Measurements from ENCODE around the gene KLHL20. TPM values are rescaled to one million over a fixed set of nuclear protein-coding genes. Genes with fewer than 3 reads are reported as not detected.
"Not testable (repeated sequence)": the region's sequence is repeated elsewhere in the genome, so short reads cannot be mapped to it uniquely, and the experiment has no call there.

KLHL20 gene
- total RNA-seq, 1 donor from 2014 or later, result 25.4 TPM

DNA sequence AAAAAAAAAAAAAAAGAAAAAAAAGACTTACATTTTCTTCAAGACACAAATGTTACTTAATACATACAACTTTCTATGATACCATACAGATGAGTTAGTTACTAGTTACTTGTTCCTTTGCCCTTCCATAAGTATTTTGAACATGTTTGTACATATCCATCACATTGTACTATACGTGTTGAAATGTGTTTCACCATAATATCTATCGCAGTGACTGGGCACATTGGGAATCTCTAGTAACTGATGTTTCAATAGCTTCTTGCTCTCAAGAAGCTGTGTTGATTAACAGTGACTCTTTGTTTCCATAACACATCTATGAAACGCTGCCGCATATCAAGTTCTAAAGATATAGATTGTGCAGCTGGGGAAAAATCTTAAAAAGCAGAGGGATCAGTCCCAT, 42.9 kb downstream of the KLHL20 start:
- Mint-ChIP-seq H3K27me3 (ENCODE audit: low read depth, unreplicated experiment) (no peaks in the 10 kb centered on the region), H3K36me3 (ENCODE audit: low read depth, unreplicated experiment) (peaks cover 55% of the 10 kb centered on the region), H3K4me1 (ENCODE audit: low read depth, unreplicated experiment) (peaks cover 2% of the 10 kb centered on the region), H3K27ac (ENCODE audit: unreplicated experiment) (no peak overlapping the region), H3K9me3 (ENCODE audit: unreplicated experiment) (peaks cover 3% of the 10 kb centered on the region), H3K4me3 (ENCODE audit: unreplicated experiment) (no peak overlapping the region)
- Histone ChIP-seq H3K79me2 (ENCODE audit: insufficient read depth, low read length) (no peaks in the 10 kb centered on the region), H3K9ac (ENCODE audit: low read length) (no peak overlapping the region), H2AFZ (ENCODE audit: low read depth, low read length) (no peak overlapping the region), H3K27me3 (ENCODE audit: insufficient read depth, low read length) (no peaks in the 10 kb centered on the region), H3K27ac (ENCODE audit: low read depth, low read length) (no peak overlapping the region), H3K4me2 (ENCODE audit: low read length) (no peak overlapping the region), H4K20me1 (ENCODE audit: insufficient read depth, low read length) (no peaks in the 10 kb centered on the region), H3K9me3 (ENCODE audit: insufficient read depth, low read depth, low read length) (no peaks in the 10 kb centered on the region), H3K36me3 (ENCODE audit: insufficient read depth, low read length) (peaks cover 28% of the 10 kb centered on the region), H3K4me1 (ENCODE audit: insufficient read depth, low read length) (no peaks in the 10 kb centered on the region), H3K4me3 (ENCODE audit: insufficient read depth, low read depth, low read length) (no peak overlapping the region)
- TF ChIP-seq, protein P1, sequence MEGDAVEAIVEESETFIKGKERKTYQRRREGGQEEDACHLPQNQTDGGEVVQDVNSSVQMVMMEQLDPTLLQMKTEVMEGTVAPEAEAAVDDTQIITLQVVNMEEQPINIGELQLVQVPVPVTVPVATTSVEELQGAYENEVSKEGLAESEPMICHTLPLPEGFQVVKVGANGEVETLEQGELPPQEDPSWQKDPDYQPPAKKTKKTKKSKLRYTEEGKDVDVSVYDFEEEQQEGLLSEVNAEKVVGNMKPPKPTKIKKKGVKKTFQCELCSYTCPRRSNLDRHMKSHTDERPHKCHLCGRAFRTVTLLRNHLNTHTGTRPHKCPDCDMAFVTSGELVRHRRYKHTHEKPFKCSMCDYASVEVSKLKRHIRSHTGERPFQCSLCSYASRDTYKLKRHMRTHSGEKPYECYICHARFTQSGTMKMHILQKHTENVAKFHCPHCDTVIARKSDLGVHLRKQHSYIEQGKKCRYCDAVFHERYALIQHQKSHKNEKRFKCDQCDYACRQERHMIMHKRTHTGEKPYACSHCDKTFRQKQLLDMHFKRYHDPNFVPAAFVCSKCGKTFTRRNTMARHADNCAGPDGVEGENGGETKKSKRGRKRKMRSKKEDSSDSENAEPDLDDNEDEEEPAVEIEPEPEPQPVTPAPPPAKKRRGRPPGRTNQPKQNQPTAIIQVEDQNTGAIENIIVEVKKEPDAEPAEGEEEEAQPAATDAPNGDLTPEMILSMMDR (IDR thresholded peaks at IDR 0.05; ENCODE audit: insufficient read depth, low read depth, low read length), result no peak
- no peak for TF ChIP-seq EZH2 (IDR thresholded peaks at IDR 0.05; ENCODE audit: insufficient read depth, low read length)
- no peak for DNase-seq (ENCODE audit: low read depth)
- FAIRE-seq, result no peak

DNA sequence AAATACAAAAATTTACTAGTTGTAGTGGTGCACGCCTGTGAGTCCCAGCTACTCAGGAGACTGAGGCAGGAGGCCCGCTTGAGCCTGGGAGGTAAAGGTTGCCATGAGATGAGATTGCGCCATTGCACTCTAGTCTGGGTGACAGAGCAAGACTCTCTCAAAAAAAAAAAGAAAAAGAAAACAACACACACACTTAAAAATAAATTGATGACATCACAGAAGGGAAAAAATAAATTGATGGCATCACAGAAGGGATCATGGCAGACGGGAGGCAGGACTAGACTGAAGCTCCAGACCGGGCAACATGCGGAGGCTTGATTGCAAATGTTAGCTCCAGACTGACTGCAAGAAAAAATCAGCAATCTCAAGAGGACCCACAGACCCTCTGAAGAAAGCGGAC, 43.3 kb downstream of the KLHL20 start:
- peaks cover 58% of the 10 kb centered on the region for H3K36me3 Mint-ChIP-seq (ENCODE audit: low read depth, unreplicated experiment)
- H3K4me2 ChIP-seq (ENCODE audit: low read length), result no peak overlapping the region
- no peak overlapping the region for H3K4me3 ChIP-seq (ENCODE audit: insufficient read depth, low read depth, low read length)
- H2AFZ ChIP-seq (ENCODE audit: low read depth, low read length), result no peak overlapping the region
- H3K4me1 ChIP-seq (ENCODE audit: insufficient read depth, low read length), result no peaks in the 10 kb centered on the region
- TF ChIP-seq, protein P1 (IDR thresholded peaks at IDR 0.05; ENCODE audit: insufficient read depth, low read depth, low read length), result no peak
- TF ChIP-seq EZH2 (IDR thresholded peaks at IDR 0.05; ENCODE audit: insufficient read depth, low read length), result no peak
- H3K9me3 Mint-ChIP-seq (ENCODE audit: unreplicated experiment), result peaks cover 7% of the 10 kb centered on the region
- no peaks in the 10 kb centered on the region for H4K20me1 ChIP-seq (ENCODE audit: insufficient read depth, low read length)
- no peaks in the 10 kb centered on the region for H3K27me3 ChIP-seq (ENCODE audit: insufficient read depth, low read length)
- H3K36me3 ChIP-seq (ENCODE audit: insufficient read depth, low read length), result peaks cover 27% of the 10 kb centered on the region
- no peak overlapping the region for H3K27ac ChIP-seq (ENCODE audit: low read depth, low read length)
- H3K27ac Mint-ChIP-seq (ENCODE audit: unreplicated experiment), result no peak overlapping the region
- no peaks in the 10 kb centered on the region for H3K79me2 ChIP-seq (ENCODE audit: insufficient read depth, low read length)
- H3K27me3 Mint-ChIP-seq (ENCODE audit: low read depth, unreplicated experiment), result no peaks in the 10 kb centered on the region
- FAIRE-seq (no peak), DNase-seq (ENCODE audit: low read depth) (no peak)
- H3K4me1 Mint-ChIP-seq (ENCODE audit: low read depth, unreplicated experiment), result peaks cover 2% of the 10 kb centered on the region
- H3K9me3 ChIP-seq (ENCODE audit: insufficient read depth, low read depth, low read length), result no peaks in the 10 kb centered on the region
- H3K9ac ChIP-seq (ENCODE audit: low read length), result no peak overlapping the region
- H3K4me3 Mint-ChIP-seq (ENCODE audit: unreplicated experiment), result no peak overlapping the region

DNA sequence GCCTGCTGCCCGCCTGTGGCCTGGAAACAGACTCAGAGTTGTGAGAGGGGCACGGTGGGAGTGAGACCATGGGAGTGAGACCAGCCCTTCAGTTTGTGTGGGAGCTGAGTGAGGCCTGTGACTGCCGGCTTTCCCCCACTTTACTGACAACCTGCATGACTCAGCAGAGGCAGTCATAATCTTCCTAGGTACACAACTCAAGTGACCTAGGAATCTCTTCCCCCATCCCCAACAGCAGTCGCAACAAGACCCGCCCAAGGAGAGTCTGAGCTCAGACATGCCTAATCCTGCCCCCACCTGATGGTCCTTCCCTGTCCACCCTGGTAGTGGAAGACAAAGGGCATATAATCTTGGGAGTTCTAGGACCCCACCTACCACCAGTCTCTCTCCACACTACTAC, 44.2 kb downstream of the KLHL20 start:
- peaks cover 53% of the 10 kb centered on the region for H3K36me3 Mint-ChIP-seq (ENCODE audit: low read depth, unreplicated experiment)
- H3K27me3 ChIP-seq (ENCODE audit: insufficient read depth, low read length), result no peaks in the 10 kb centered on the region
- H3K4me3 Mint-ChIP-seq (ENCODE audit: unreplicated experiment), result no peak overlapping the region
- H3K4me1 Mint-ChIP-seq (ENCODE audit: low read depth, unreplicated experiment), result peaks cover 2% of the 10 kb centered on the region
- DNase-seq (ENCODE audit: low read depth) (no peak), FAIRE-seq (no peak)
- H3K27ac Mint-ChIP-seq (ENCODE audit: unreplicated experiment), result no peak overlapping the region
- no peak for TF ChIP-seq EZH2 (IDR thresholded peaks at IDR 0.05; ENCODE audit: insufficient read depth, low read length)
- TF ChIP-seq, protein P1 (IDR thresholded peaks at IDR 0.05; ENCODE audit: insufficient read depth, low read depth, low read length), result no peak
- H3K4me2 ChIP-seq (ENCODE audit: low read length), result no peak overlapping the region
- H3K4me3 ChIP-seq (ENCODE audit: insufficient read depth, low read depth, low read length), result no peak overlapping the region
- H2AFZ ChIP-seq (ENCODE audit: low read depth, low read length), result no peak overlapping the region
- no peaks in the 10 kb centered on the region for H3K79me2 ChIP-seq (ENCODE audit: insufficient read depth, low read length)
- H3K36me3 ChIP-seq (ENCODE audit: insufficient read depth, low read length), result peaks cover 26% of the 10 kb centered on the region
- peaks cover 12% of the 10 kb centered on the region for H3K9me3 Mint-ChIP-seq (ENCODE audit: unreplicated experiment)
- no peaks in the 10 kb centered on the region for H3K4me1 ChIP-seq (ENCODE audit: insufficient read depth, low read length)
- no peak overlapping the region for H3K9ac ChIP-seq (ENCODE audit: low read length)
- no peaks in the 10 kb centered on the region for H3K27me3 Mint-ChIP-seq (ENCODE audit: low read depth, unreplicated experiment)
- H3K27ac ChIP-seq (ENCODE audit: low read depth, low read length), result no peak overlapping the region
- H4K20me1 ChIP-seq (ENCODE audit: insufficient read depth, low read length), result no peaks in the 10 kb centered on the region
- H3K9me3 ChIP-seq (ENCODE audit: insufficient read depth, low read depth, low read length), result no peaks in the 10 kb centered on the region

DNA sequence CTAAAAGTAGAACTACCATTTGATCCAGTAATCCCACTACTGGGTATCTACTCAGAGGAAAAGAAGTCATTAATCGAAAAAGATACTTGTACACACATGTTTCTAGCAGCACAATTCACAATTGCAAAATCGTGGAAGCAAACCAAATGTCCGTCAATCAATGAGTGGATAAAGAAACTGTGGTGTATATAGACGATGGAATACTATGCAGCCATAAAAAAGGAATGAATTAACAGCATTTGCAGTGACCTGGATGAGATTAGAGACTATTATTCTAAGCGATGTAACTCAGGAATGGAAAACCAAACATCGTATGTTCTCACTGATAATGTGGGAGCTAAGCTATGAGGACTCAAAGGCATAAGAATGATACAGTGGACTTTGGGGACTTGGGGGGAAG, 49.5 kb downstream of the KLHL20 start:
- not testable (repeated sequence) for H3K27ac Mint-ChIP-seq (ENCODE audit: unreplicated experiment); DNase-seq (ENCODE audit: low read depth); H3K4me3 Mint-ChIP-seq (ENCODE audit: unreplicated experiment); H3K36me3 ChIP-seq (ENCODE audit: insufficient read depth, low read length); FAIRE-seq; H3K27me3 Mint-ChIP-seq (ENCODE audit: low read depth, unreplicated experiment); H3K27me3 ChIP-seq (ENCODE audit: insufficient read depth, low read length); H3K4me3 ChIP-seq (ENCODE audit: insufficient read depth, low read depth, low read length); H3K4me1 Mint-ChIP-seq (ENCODE audit: low read depth, unreplicated experiment); H3K9me3 ChIP-seq (ENCODE audit: insufficient read depth, low read depth, low read length); H4K20me1 ChIP-seq (ENCODE audit: insufficient read depth, low read length); H2AFZ ChIP-seq (ENCODE audit: low read depth, low read length); H3K79me2 ChIP-seq (ENCODE audit: insufficient read depth, low read length); H3K4me1 ChIP-seq (ENCODE audit: insufficient read depth, low read length); H3K9ac ChIP-seq (ENCODE audit: low read length); H3K4me2 ChIP-seq (ENCODE audit: low read length); H3K27ac ChIP-seq (ENCODE audit: low read depth, low read length)
- peaks cover 41% of the 10 kb centered on the region for H3K36me3 Mint-ChIP-seq (ENCODE audit: low read depth, unreplicated experiment)
- peaks cover 12% of the 10 kb centered on the region for H3K9me3 Mint-ChIP-seq (ENCODE audit: unreplicated experiment)

All from astrocyte (in vitro differentiated cells and primary cell).